Sigmoid colon (tissue), 7 donors: ENCODE data around the gene TMEM229B. TPM values are rescaled to one million over a fixed set of nuclear protein-coding genes. Genes with fewer than 3 reads are reported as not detected.
"Not testable (repeated sequence)": the region's sequence is repeated elsewhere in the genome, so short reads cannot be mapped to it uniquely, and the experiment has no call there.

Source experiments
- DNase-seq: peaks from one replicate; pipeline ENCODE4 v3.0.0-alpha.2; 2019
- H3K27ac ChIP-seq, 4 donors: fragments of 200-600 bp; sonication (generic); one replicate each; pipeline ENCODE4 v1.5.1; 2016 to 2019; ENCODE audit warnings: mild to moderate bottlenecking in 1 of 4
- H3K27me3 ChIP-seq, 3 donors: fragments of 200-600 bp; sonication (generic); one replicate each; pipeline ENCODE4 v1.5.1; 2019; ENCODE audit warnings: mild to moderate bottlenecking in 1 of 3
- H3K36me3 ChIP-seq, 4 donors: fragments of 200-600 bp; sonication (generic); one replicate each; pipeline ENCODE4 v1.5.1; 2016 to 2019
- H3K4me1 ChIP-seq, 4 donors: fragments of 200-600 bp; sonication (generic); one replicate each; pipeline ENCODE4 v1.5.1; 2017 to 2019
- H3K4me3 ChIP-seq, 4 donors: fragments of 200-600 bp; sonication (generic); one replicate each; pipeline ENCODE4 v1.5.1; 2017 to 2019; ENCODE audit warnings: mild to moderate bottlenecking in 2 of 4, moderate library complexity in 1 of 4
- H3K9me3 ChIP-seq, 4 donors: fragments of 200-600 bp in 3 of 4; sonication (generic) in 3 of 4; one replicate each; pipeline versions ENCODE4 v1.5.1 to v1.6.1; 2013 to 2019
- EP300 ChIP-seq, 4 donors: sonication (generic); formaldehyde crosslinking; IDR thresholded peaks; one replicate each; pipeline ENCODE4 v1.6.1; 2017; ENCODE audit warnings: antibody characterized with exemption in 4 of 4
- POLR2A ChIP-seq, 2 donors: fragments of 450-650 bp; IDR thresholded peaks; one replicate each; pipeline ENCODE4 v1.6.1; 2016; ENCODE audit warnings: antibody characterized with exemption in 2 of 2, mild to moderate bottlenecking in 2 of 2, moderate library complexity in 2 of 2
- POLR2AphosphoS5 ChIP-seq, 4 donors: sonication (generic); formaldehyde crosslinking; IDR thresholded peaks; one replicate each; pipeline ENCODE4 v1.6.1; 2017; ENCODE audit warnings: antibody characterized with exemption in 4 of 4
- WGBS, 2 donors: extraction: QIAGEN DNeasy Blood & Tissue Kit; methylation state at CpG; one replicate each; pipeline ENCODE4 v1.1.7; 2013; 5-methylcytosine and 5-hydroxymethylcytosine counted together
- intact Hi-C: fragments of 100-400 bp; cut with DNase I; formaldehyde crosslinking; loops from one replicate; pipeline ENCODE4 v1.15.1; 2023
- polyA plus RNA-seq, 3 donors: library from polyadenylated mRNA; stranded (reverse); fragments of 200-250 nt; gene quantifications; one replicate each; pipeline ENCODE4 v1.2.3, GENCODE V29; 2013
- total RNA-seq, 4 donors: library from RNA; depleted of rRNA; stranded (reverse); fragments of >200 nt; gene quantifications; one replicate each; pipeline ENCODE4 v1.1.0, GENCODE V29; 2016
- TF ChIP-seq, protein P1 (sequence below), 4 experiments: fragments of 450-650 bp in 3 of 4; fragments of 200-600 bp in 1 of 4; IDR thresholded peaks; one replicate each; pipeline ENCODE4 v1.5.1; 2016 to 2019; ENCODE audit warnings: antibody characterized with exemption in 4 of 4, mild to moderate bottlenecking in 3 of 4, moderate library complexity in 2 of 4
- donor health status: healthy with polysubstance abuse.
- donor health status: Bipolar disorder and iron deficiency.
- donor health status: healthy.

Gene TMEM229B
- total and polyA plus RNA-seq, 7 donors, result 1.2 to 16.4 (median 6.1) TPM

GRCh38 chr14:67453575-67454300, 34.8 kb downstream of the TMEM229B start:
- Histone ChIP-seq H3K4me1 (no peaks in the 10 kb centered on the region), H3K27me3 (no peaks in the 10 kb centered on the region), H3K27ac (no peak overlapping the region), H3K4me3 (no peak overlapping the region), H3K36me3 (no peaks in the 10 kb centered on the region), H3K9me3 (no peaks in the 10 kb centered on the region)
- WGBS, 2 donors, result 90 to 94% methylated on average over 5 of the region's 5 CpGs
- intact Hi-C loops, result no loop called here
- TF ChIP-seq POLR2A (IDR thresholded peaks at IDR 0.05) (no peak), POLR2AphosphoS5 (IDR thresholded peaks at IDR 0.05) (no peak), EP300 (IDR thresholded peaks at IDR 0.05) (no peak)
- TF ChIP-seq, protein P1, sequence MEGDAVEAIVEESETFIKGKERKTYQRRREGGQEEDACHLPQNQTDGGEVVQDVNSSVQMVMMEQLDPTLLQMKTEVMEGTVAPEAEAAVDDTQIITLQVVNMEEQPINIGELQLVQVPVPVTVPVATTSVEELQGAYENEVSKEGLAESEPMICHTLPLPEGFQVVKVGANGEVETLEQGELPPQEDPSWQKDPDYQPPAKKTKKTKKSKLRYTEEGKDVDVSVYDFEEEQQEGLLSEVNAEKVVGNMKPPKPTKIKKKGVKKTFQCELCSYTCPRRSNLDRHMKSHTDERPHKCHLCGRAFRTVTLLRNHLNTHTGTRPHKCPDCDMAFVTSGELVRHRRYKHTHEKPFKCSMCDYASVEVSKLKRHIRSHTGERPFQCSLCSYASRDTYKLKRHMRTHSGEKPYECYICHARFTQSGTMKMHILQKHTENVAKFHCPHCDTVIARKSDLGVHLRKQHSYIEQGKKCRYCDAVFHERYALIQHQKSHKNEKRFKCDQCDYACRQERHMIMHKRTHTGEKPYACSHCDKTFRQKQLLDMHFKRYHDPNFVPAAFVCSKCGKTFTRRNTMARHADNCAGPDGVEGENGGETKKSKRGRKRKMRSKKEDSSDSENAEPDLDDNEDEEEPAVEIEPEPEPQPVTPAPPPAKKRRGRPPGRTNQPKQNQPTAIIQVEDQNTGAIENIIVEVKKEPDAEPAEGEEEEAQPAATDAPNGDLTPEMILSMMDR (IDR thresholded peaks at IDR 0.05), result no peak
- DNase-seq, result no peak

- DNase-seq, H3K27ac ChIP-seq, H3K36me3 ChIP-seq, intact Hi-C loops, H3K27me3 ChIP-seq, H3K4me1 ChIP-seq, H3K9me3 ChIP-seq, H3K4me3 ChIP-seq: not testable (repeated sequence)
- 61 to 82% methylated on average over 6 of the region's 6 CpGs for WGBS, 2 donors
These were observed 36.9 kb downstream of the TMEM229B start for GRCh38 chr14:67451667-67452066.

DNA sequence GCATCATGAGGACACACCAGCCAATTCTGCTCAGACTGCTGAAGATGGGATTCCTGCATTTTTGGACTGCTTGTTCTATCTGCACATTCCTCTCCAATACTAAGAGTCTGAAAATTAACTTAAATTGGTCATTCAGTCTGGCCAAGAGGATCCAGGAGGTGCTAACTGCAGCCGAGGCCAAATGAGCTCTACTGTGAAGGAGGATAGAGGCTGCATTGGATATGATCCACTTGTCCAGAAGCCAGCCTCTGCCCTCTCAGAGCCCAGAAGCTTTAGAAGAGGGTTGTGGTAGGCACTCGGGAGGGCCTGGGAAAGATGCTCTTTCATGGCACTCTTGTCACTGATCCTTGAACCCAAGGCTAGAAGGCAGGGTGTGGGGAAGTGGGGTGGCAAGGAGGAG, 39.4 kb downstream of the TMEM229B start:
- intact Hi-C loops, result no loop called here
- Histone ChIP-seq H3K36me3 (no peaks in the 10 kb centered on the region), H3K4me3 (no peak overlapping the region), H3K9me3 (no peaks in the 10 kb centered on the region), H3K27ac (no peak overlapping the region), H3K4me1 (peaks cover 0 to 27% (median 16%) of the 10 kb centered on the region in 4 donors), H3K27me3 (no peaks in the 10 kb centered on the region)
- 92 to 96% methylated on average over 2 of the region's 2 CpGs for WGBS, 2 donors
- DNase-seq, result no peak
- TF ChIP-seq, protein P1 (IDR thresholded peaks at IDR 0.05), result no peak
- TF ChIP-seq POLR2A (IDR thresholded peaks at IDR 0.05), result no peak
- no peak for TF ChIP-seq POLR2AphosphoS5 (IDR thresholded peaks at IDR 0.05)
- no peak for TF ChIP-seq EP300 (IDR thresholded peaks at IDR 0.05)

DNA sequence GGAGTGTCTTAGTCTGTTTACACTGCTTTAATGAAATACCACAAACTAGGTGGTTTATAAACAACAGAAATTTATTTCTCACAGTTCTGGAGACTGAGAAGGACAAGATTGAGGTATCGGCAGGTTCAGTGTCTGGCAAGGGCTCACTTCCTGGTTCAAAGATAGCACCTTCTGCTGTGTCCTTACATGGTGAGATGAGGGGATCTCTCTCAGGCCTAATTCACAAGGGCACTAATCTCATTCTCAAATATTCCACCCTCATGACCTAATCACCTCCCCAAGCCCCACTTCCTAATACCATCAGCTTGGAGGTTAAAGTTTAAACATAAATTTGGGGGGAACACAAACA, 41.5 kb downstream of the TMEM229B start:
- Histone ChIP-seq H3K27ac (peak overlapping the region in 2 of 4 donors; percentile 7 to 31), H3K4me3 (no peak overlapping the region), H3K9me3 (no peaks in the 10 kb centered on the region), H3K27me3 (no peaks in the 10 kb centered on the region), H3K4me1 (peaks cover 0 to 27% (median 16%) of the 10 kb centered on the region in 4 donors), H3K36me3 (no peaks in the 10 kb centered on the region)
- intact Hi-C loops, result no loop called here
- WGBS, 2 donors, result 14 to 60% methylated on average over 1 of the region's 1 CpG
- no peak for DNase-seq
- TF ChIP-seq EP300 (IDR thresholded peaks at IDR 0.05) (no peak), POLR2AphosphoS5 (IDR thresholded peaks at IDR 0.05) (no peak)

DNA sequence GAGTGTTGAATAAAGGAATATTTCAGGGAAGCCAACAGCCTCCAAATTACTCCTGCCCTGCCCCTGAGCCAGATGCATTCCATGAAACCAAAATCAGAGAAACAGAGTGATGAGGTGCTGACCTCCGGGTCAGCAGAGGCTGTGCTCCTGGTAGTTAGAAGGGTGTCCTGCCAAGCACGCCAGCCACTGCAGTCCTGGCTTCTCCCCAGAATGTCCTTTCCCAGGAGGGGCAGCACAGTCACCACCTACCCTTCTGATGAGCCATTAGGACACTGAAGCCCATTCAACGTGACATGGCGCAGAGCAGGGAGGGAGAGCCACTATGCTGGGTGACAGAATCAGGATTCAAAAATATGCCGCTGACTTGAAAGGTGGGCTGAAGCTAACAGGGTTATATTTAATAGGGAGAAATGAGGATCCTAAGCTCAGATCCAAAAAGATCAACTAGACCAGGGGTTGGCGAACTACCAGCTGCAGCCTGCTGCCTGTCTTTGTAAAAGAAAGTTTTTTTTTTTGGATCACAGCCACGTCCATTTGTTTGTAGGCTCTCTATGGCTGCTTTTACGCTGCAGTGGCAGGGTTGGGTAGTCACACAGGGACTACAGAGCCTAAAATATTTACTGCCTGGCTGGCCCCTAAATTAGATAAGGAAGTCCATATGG, 42.0 kb downstream of the TMEM229B start:
- no peak for TF ChIP-seq EP300 (IDR thresholded peaks at IDR 0.05)
- no peak for TF ChIP-seq POLR2AphosphoS5 (IDR thresholded peaks at IDR 0.05)
- TF ChIP-seq, protein P1 (IDR thresholded peaks at IDR 0.05), result no peak
- no peak for TF ChIP-seq POLR2A (IDR thresholded peaks at IDR 0.05)
- Histone ChIP-seq H3K9me3 (no peaks in the 10 kb centered on the region), H3K4me1 (peaks cover 0 to 27% (median 16%) of the 10 kb centered on the region in 4 donors), H3K27me3 (no peaks in the 10 kb centered on the region), H3K27ac (peak overlapping the region in 3 of 4 donors; percentile 7 to 31 (median 10)), H3K4me3 (no peak overlapping the region), H3K36me3 (no peaks in the 10 kb centered on the region)
- intact Hi-C loops, result no loop called here
- 58 to 71% methylated on average over 8 of the region's 8 CpGs for WGBS, 2 donors
- no peak for DNase-seq
